ENCODE data around the gene PMPCA. TPM values are rescaled to one million over a fixed set of nuclear protein-coding genes. Genes with fewer than 3 reads are reported as not detected.

PMPCA gene
- total RNA-seq, 1 experiment from 2014 or later, result 103 TPM

DNA sequence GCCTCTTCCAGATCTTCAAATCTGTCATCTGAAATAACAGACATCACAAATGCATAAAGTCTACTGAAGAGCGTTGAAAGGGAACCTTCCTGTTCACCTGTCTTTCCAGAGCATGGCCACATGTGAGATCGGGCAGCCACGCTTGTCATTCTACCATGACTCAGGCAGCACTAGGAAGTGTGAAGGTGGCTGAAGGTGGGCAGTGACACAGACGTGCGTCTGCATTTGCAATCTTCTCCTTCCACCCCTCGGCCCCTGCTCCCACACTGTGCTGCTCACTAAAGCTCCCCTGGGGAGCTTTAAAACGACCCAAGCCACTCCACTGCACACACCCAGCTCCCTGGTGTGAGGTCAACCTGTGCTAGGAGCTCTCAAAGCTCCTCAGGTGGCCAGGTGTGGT is 2.5 kb upstream of the PMPCA start (continued):
- TF ChIP-seq, protein P1, sequence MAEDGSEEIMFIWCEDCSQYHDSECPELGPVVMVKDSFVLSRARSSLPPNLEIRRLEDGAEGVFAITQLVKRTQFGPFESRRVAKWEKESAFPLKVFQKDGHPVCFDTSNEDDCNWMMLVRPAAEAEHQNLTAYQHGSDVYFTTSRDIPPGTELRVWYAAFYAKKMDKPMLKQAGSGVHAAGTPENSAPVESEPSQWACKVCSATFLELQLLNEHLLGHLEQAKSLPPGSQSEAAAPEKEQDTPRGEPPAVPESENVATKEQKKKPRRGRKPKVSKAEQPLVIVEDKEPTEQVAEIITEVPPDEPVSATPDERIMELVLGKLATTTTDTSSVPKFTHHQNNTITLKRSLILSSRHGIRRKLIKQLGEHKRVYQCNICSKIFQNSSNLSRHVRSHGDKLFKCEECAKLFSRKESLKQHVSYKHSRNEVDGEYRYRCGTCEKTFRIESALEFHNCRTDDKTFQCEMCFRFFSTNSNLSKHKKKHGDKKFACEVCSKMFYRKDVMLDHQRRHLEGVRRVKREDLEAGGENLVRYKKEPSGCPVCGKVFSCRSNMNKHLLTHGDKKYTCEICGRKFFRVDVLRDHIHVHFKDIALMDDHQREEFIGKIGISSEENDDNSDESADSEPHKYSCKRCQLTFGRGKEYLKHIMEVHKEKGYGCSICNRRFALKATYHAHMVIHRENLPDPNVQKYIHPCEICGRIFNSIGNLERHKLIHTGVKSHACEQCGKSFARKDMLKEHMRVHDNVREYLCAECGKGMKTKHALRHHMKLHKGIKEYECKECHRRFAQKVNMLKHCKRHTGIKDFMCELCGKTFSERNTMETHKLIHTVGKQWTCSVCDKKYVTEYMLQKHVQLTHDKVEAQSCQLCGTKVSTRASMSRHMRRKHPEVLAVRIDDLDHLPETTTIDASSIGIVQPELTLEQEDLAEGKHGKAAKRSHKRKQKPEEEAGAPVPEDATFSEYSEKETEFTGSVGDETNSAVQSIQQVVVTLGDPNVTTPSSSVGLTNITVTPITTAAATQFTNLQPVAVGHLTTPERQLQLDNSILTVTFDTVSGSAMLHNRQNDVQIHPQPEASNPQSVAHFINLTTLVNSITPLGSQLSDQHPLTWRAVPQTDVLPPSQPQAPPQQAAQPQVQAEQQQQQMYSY (CRISPR knock-in tag; IDR thresholded peaks at IDR 0.05), result no peak
- TF ChIP-seq, protein P2, sequence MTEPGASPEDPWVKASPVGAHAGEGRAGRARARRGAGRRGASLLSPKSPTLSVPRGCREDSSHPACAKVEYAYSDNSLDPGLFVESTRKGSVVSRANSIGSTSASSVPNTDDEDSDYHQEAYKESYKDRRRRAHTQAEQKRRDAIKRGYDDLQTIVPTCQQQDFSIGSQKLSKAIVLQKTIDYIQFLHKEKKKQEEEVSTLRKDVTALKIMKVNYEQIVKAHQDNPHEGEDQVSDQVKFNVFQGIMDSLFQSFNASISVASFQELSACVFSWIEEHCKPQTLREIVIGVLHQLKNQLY (CRISPR knock-in tag; IDR thresholded peaks at IDR 0.05), result no peak
- TF ChIP-seq, protein P3, sequence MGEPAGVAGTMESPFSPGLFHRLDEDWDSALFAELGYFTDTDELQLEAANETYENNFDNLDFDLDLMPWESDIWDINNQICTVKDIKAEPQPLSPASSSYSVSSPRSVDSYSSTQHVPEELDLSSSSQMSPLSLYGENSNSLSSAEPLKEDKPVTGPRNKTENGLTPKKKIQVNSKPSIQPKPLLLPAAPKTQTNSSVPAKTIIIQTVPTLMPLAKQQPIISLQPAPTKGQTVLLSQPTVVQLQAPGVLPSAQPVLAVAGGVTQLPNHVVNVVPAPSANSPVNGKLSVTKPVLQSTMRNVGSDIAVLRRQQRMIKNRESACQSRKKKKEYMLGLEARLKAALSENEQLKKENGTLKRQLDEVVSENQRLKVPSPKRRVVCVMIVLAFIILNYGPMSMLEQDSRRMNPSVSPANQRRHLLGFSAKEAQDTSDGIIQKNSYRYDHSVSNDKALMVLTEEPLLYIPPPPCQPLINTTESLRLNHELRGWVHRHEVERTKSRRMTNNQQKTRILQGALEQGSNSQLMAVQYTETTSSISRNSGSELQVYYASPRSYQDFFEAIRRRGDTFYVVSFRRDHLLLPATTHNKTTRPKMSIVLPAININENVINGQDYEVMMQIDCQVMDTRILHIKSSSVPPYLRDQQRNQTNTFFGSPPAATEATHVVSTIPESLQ (CRISPR knock-in tag; IDR thresholded peaks at IDR 0.05), result no peak
- no peak for TF ChIP-seq EMX1 (CRISPR knock-in tag; IDR thresholded peaks at IDR 0.05)

GRCh38 chr9:136409557-136410455 is 652 bp upstream of the PMPCA start:
- peaks cover 27% of the 10 kb centered on the region for H3K4me1 Mint-ChIP-seq
- H3K36me3 Mint-ChIP-seq, result peaks cover 73% of the 10 kb centered on the region
- TF ChIP-seq, protein P4, sequence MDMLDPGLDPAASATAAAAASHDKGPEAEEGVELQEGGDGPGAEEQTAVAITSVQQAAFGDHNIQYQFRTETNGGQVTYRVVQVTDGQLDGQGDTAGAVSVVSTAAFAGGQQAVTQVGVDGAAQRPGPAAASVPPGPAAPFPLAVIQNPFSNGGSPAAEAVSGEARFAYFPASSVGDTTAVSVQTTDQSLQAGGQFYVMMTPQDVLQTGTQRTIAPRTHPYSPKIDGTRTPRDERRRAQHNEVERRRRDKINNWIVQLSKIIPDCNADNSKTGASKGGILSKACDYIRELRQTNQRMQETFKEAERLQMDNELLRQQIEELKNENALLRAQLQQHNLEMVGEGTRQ (CRISPR knock-in tag; IDR thresholded peaks at IDR 0.05), result no peak
- TF ChIP-seq NFYB (CRISPR knock-in tag; conservative IDR thresholded peaks at IDR 0.05; ENCODE audit: low read depth), result no peak
- TF ChIP-seq ESRRA (CRISPR knock-in tag; IDR thresholded peaks at IDR 0.05; ENCODE audit: borderline replicate concordance), result peak; percentile 43; the same call in 1 of the 2 replicates
- TF ChIP-seq, protein P2 (CRISPR knock-in tag; IDR thresholded peaks at IDR 0.05), result no peak; the same call in 1 of the 2 replicates
- TF ChIP-seq, protein P5, sequence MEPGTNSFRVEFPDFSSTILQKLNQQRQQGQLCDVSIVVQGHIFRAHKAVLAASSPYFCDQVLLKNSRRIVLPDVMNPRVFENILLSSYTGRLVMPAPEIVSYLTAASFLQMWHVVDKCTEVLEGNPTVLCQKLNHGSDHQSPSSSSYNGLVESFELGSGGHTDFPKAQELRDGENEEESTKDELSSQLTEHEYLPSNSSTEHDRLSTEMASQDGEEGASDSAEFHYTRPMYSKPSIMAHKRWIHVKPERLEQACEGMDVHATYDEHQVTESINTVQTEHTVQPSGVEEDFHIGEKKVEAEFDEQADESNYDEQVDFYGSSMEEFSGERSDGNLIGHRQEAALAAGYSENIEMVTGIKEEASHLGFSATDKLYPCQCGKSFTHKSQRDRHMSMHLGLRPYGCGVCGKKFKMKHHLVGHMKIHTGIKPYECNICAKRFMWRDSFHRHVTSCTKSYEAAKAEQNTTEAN (CRISPR knock-in tag; IDR thresholded peaks at IDR 0.05), result 0 out of 2 replicates have a peak, but pooled peaks have one; percentile 27
- peak; percentile 44 for TF ChIP-seq USF1 (CRISPR knock-in tag; IDR thresholded peaks at IDR 0.05)
- 0 out of 2 replicates have a peak, but pooled peaks have one; percentile 16 for TF ChIP-seq GABPB1 (CRISPR knock-in tag; IDR thresholded peaks at IDR 0.05)
- TF ChIP-seq, protein P6, sequence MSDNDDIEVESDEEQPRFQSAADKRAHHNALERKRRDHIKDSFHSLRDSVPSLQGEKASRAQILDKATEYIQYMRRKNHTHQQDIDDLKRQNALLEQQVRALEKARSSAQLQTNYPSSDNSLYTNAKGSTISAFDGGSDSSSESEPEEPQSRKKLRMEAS (CRISPR knock-in tag; IDR thresholded peaks at IDR 0.05), result peak; percentile 48; the same call in 1 of the 2 replicates
- TF ChIP-seq, protein P7, sequence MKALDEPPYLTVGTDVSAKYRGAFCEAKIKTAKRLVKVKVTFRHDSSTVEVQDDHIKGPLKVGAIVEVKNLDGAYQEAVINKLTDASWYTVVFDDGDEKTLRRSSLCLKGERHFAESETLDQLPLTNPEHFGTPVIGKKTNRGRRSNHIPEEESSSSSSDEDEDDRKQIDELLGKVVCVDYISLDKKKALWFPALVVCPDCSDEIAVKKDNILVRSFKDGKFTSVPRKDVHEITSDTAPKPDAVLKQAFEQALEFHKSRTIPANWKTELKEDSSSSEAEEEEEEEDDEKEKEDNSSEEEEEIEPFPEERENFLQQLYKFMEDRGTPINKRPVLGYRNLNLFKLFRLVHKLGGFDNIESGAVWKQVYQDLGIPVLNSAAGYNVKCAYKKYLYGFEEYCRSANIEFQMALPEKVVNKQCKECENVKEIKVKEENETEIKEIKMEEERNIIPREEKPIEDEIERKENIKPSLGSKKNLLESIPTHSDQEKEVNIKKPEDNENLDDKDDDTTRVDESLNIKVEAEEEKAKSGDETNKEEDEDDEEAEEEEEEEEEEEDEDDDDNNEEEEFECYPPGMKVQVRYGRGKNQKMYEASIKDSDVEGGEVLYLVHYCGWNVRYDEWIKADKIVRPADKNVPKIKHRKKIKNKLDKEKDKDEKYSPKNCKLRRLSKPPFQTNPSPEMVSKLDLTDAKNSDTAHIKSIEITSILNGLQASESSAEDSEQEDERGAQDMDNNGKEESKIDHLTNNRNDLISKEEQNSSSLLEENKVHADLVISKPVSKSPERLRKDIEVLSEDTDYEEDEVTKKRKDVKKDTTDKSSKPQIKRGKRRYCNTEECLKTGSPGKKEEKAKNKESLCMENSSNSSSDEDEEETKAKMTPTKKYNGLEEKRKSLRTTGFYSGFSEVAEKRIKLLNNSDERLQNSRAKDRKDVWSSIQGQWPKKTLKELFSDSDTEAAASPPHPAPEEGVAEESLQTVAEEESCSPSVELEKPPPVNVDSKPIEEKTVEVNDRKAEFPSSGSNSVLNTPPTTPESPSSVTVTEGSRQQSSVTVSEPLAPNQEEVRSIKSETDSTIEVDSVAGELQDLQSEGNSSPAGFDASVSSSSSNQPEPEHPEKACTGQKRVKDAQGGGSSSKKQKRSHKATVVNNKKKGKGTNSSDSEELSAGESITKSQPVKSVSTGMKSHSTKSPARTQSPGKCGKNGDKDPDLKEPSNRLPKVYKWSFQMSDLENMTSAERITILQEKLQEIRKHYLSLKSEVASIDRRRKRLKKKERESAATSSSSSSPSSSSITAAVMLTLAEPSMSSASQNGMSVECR (CRISPR knock-in tag; IDR thresholded peaks at IDR 0.05; ENCODE audit: borderline replicate concordance), result 0 out of 2 replicates have a peak, but pooled peaks have one; percentile 66
- 0 out of 2 replicates have a peak, but pooled peaks have one; percentile 21 for TF ChIP-seq TP53 (CRISPR knock-in tag; IDR thresholded peaks at IDR 0.05)
- TF ChIP-seq FOXJ3 (CRISPR knock-in tag; IDR thresholded peaks at IDR 0.05; ENCODE audit: borderline replicate concordance), result no peak
- TF ChIP-seq TEAD4 (CRISPR knock-in tag; IDR thresholded peaks at IDR 0.05), result 0 out of 2 replicates have a peak, but pooled peaks have one; percentile 19
- TF ChIP-seq RELA (CRISPR knock-in tag; IDR thresholded peaks at IDR 0.05; ENCODE audit: borderline replicate concordance), result 0 out of 2 replicates have a peak, but pooled peaks have one; percentile 23
- 0 out of 2 replicates have a peak, but pooled peaks have one; percentile 50 for TF ChIP-seq JUN (CRISPR knock-in tag; IDR thresholded peaks at IDR 0.05)
- no peaks in the 10 kb centered on the region for H3K27me3 Mint-ChIP-seq (ENCODE audit: low read depth)
- no peaks in the 10 kb centered on the region for H3K9me3 Mint-ChIP-seq
- peak overlapping the region; percentile 88 for H3K4me3 Mint-ChIP-seq
- DNase-seq (ENCODE audit: low spot score) (peak; percentile 36), ATAC-seq (peak; percentile 27)
- ChIA-PET POLR2A (interaction anchor here (0.8 to 1.2 kb wide), 5 partner anchors 9 to 51 kb away, joined by 3 to 5 read pairs (median 3); no protein-coding TSS in a partner anchor), CTCF (interaction anchor here (0.7 to 2.4 kb wide), 11 partner anchors 9 to 262 kb away, joined by 3 to 11 read pairs (median 4); partner anchors contain the start of gene DNLZ)
- H3K27ac Mint-ChIP-seq, result peak overlapping the region; percentile 90
